ENCODE data around the gene FMNL2.

Gene FMNL2

GRCh38 chr2:152402780-152403759 is 68.1 kb downstream of the FMNL2 start:
- no peak for DNase-seq (ENCODE audit: low read depth in 4 of 4, low spot score in 1 of 4)

GRCh38 chr2:152405206-152406118 is 70.5 kb downstream of the FMNL2 start:
- DNase-seq (ENCODE audit: low read depth in 4 of 4, low spot score in 1 of 4) = no peak

- no peak for DNase-seq (ENCODE audit: low read depth in 4 of 4, low spot score in 1 of 4)
These were observed 71.3 kb downstream of the FMNL2 start for GRCh38 chr2:152406119-152406835.

GRCh38 chr2:152406836-152407161 is 71.8 kb downstream of the FMNL2 start:
- DNase-seq (ENCODE audit: low read depth in 4 of 4, low spot score in 1 of 4) = no peak

- DNase-seq (ENCODE audit: low read depth in 4 of 4, low spot score in 1 of 4) = no peak
These were observed 72.3 kb downstream of the FMNL2 start for GRCh38 chr2:152407204-152407721.

GRCh38 chr2:152407806-152408205 is 72.8 kb downstream of the FMNL2 start:
- DNase-seq (ENCODE audit: low read depth in 4 of 4, low spot score in 1 of 4) = no peak

GRCh38 chr2:152408254-152408653 is 73.3 kb downstream of the FMNL2 start:
- no peak for DNase-seq (ENCODE audit: low read depth in 4 of 4, low spot score in 1 of 4)

GRCh38 chr2:152409386-152410164 is 74.6 kb downstream of the FMNL2 start:
- DNase-seq (ENCODE audit: low read depth in 4 of 4, low spot score in 1 of 4) = no peak

- no peak for DNase-seq (ENCODE audit: low read depth in 4 of 4, low spot score in 1 of 4)
These were observed 75.2 kb downstream of the FMNL2 start for GRCh38 chr2:152410165-152410597.

- DNase-seq (ENCODE audit: low read depth in 4 of 4, low spot score in 1 of 4) = no peak
These were observed 76.2 kb downstream of the FMNL2 start for GRCh38 chr2:152411154-152411553.

- no peak for DNase-seq (ENCODE audit: low read depth in 4 of 4, low spot score in 1 of 4)
These were observed 78.5 kb downstream of the FMNL2 start for GRCh38 chr2:152413228-152414030.

- DNase-seq (ENCODE audit: low read depth in 4 of 4, low spot score in 1 of 4) = peak in 2 of 4 experiments; percentile 0 to 4
These were observed 80.3 kb downstream of the FMNL2 start for GRCh38 chr2:152415231-152415642.

- DNase-seq (ENCODE audit: low read depth in 4 of 4, low spot score in 1 of 4) = no peak
These were observed 80.8 kb downstream of the FMNL2 start for GRCh38 chr2:152415796-152416195.

GRCh38 chr2:152418688-152419087 is 83.7 kb downstream of the FMNL2 start:
- no peak for DNase-seq (ENCODE audit: low read depth in 4 of 4, low spot score in 1 of 4)

- DNase-seq (ENCODE audit: low read depth in 4 of 4, low spot score in 1 of 4) = no peak
These were observed 85.0 kb downstream of the FMNL2 start for GRCh38 chr2:152419944-152420343.

GRCh38 chr2:152420363-152420762 is 85.4 kb downstream of the FMNL2 start:
- DNase-seq (ENCODE audit: low read depth in 4 of 4, low spot score in 1 of 4) = no peak

GRCh38 chr2:152420936-152421335 is 86.0 kb downstream of the FMNL2 start:
- no peak for DNase-seq (ENCODE audit: low read depth in 4 of 4, low spot score in 1 of 4)

GRCh38 chr2:152421521-152422370 is 86.8 kb downstream of the FMNL2 start:
- no peak for DNase-seq (ENCODE audit: low read depth in 4 of 4, low spot score in 1 of 4)

Measured in stimulated activated CD4-positive, alpha-beta T cell treated with anti-CD3 and anti-CD28 coated beads, Interleukin-1b, Interleukin-23, amount 100 ng/mL, for 24 hours (primary cell).